H1 (cell line): ENCODE data around the gene LEMD2. TPM values are rescaled to one million over a fixed set of nuclear protein-coding genes. Genes with fewer than 3 reads are reported as not detected.
A peak's percentile ranks its signal among the peaks of the same experiment; 100 is the strongest.

ENCODE experiments used
- CTCF ChIA-PET: fragments of 300-600 bp; sonication (Branson Sonifier 250); formaldehyde crosslinking; loops from one replicate; lab custom pipeline; 2021; ENCODE audit not compliant: partially characterized antibody; lab: Charles Lee
- POLR2A ChIA-PET: fragments of 300-600 bp; sonication (Branson Sonifier 250); formaldehyde crosslinking; loops from one replicate; lab custom pipeline; 2021; ENCODE audit warnings: inconsistent platforms; ENCODE audit not compliant: partially characterized antibody; lab: Charles Lee
- DNase-seq, 2 experiments: peaks; one replicate each; pipeline versions ENCODE4 v3.0.0 to v3.0.0-alpha.2; 2010 to 2022; ENCODE audit warnings: low spot score in 2 of 2, low read depth in 1 of 2, mixed read lengths in 1 of 2
- FAIRE-seq: peaks from 2 replicates; lab custom pipeline; 2011; peaks lifted over from hg19 to GRCh38; lab: Jason Lieb, UNC
- H2AFZ ChIP-seq: 2 replicates; pipeline ENCODE4 v1.8.1; 2012; ENCODE audit warnings: low read length, inconsistent platforms
- H2AK5ac ChIP-seq: 2 replicates; pipeline ENCODE4 v1.6.1; 2013; ENCODE audit warnings: low read depth, low read length
- H2BK120ac ChIP-seq: replicated peaks from 2 replicates; pipeline ENCODE3; 2013; ENCODE audit warnings: low read depth, low read length, inconsistent platforms
- H2BK12ac ChIP-seq: 2 replicates; pipeline ENCODE4 v1.6.1; 2013; ENCODE audit warnings: low read depth, low read length
- H2BK15ac ChIP-seq: 2 replicates; pipeline ENCODE4 v1.6.1; 2013; ENCODE audit warnings: low read length
- H2BK20ac ChIP-seq: 2 replicates; pipeline ENCODE4 v1.6.1; 2013; ENCODE audit warnings: low read length
- H2BK5ac ChIP-seq: 2 replicates; pipeline ENCODE4 v1.6.1; 2013; ENCODE audit warnings: low read depth, low read length
- H3K14ac ChIP-seq: 2 replicates; pipeline ENCODE4 v1.6.1; 2013; ENCODE audit warnings: inconsistent platforms; ENCODE audit not compliant: insufficient read length
- H3K18ac ChIP-seq: 2 replicates; pipeline ENCODE4 v1.6.1; 2013; ENCODE audit warnings: low read length; ENCODE audit errors: extremely low read depth
- H3K23ac ChIP-seq: 2 replicates; pipeline ENCODE4 v1.6.1; 2013; ENCODE audit warnings: inconsistent platforms; ENCODE audit not compliant: insufficient read length
- H3K23me2 ChIP-seq: 2 replicates; pipeline ENCODE4 v1.6.1; 2013; ENCODE audit warnings: low read depth, low read length
- H3K27ac ChIP-seq: 2 replicates; pipeline ENCODE4 v1.6.1; 2011; ENCODE audit warnings: low read depth, low read length, inconsistent platforms
- H3K27me3 ChIP-seq, 4 experiments: replicated peaks in 1 of 4; 1 replicate in 1 of 4; 2 replicates in 3 of 4; pipeline versions ENCODE4 v1.6.1 to v1.8.1; 2011 to 2013; ENCODE audit warnings: low read length in 3 of 4, mild to moderate bottlenecking in 3 of 4, inconsistent platforms in 2 of 4, mixed read lengths in 2 of 4, moderate library complexity in 1 of 4; ENCODE audit not compliant: control insufficient read depth in 3 of 4, insufficient read depth in 3 of 4; ENCODE audit errors: extremely low read depth in 1 of 4
- H3K36me3 ChIP-seq, 4 experiments: 2 replicates each; pipeline versions ENCODE4 v1.6.1 to v1.8.1; 2011 to 2013; ENCODE audit warnings: mild to moderate bottlenecking in 4 of 4, low read length in 3 of 4, moderate library complexity in 2 of 4, control low read depth in 1 of 4, inconsistent platforms in 1 of 4; ENCODE audit not compliant: insufficient read depth in 4 of 4, control insufficient read depth in 2 of 4
- H3K4ac ChIP-seq: replicated peaks from 2 replicates; pipeline ENCODE3; 2013; ENCODE audit warnings: low read length, low read depth, mixed read lengths, inconsistent platforms; ENCODE audit not compliant: insufficient read length
- H3K4me1 ChIP-seq, 4 experiments: replicated peaks in 1 of 4; 1 replicate in 1 of 4; 2 replicates in 3 of 4; pipeline versions ENCODE4 v1.6.1 to v1.8.1; 2011 to 2013; ENCODE audit warnings: low read length in 3 of 4, inconsistent platforms in 2 of 4, mixed read lengths in 1 of 4; ENCODE audit not compliant: insufficient read depth in 4 of 4, control insufficient read depth in 3 of 4
- H3K4me2 ChIP-seq, 2 experiments: 2 replicates each; pipeline versions ENCODE4 v1.6.1 to v1.8.1; 2011 to 2013; ENCODE audit warnings: low read depth in 2 of 2, low read length in 2 of 2, control low read depth in 1 of 2, inconsistent platforms in 1 of 2, mild to moderate bottlenecking in 1 of 2; ENCODE audit not compliant: insufficient read depth in 1 of 2
- H3K4me3 ChIP-seq, 4 experiments: fragments of 200-600, 300-600 bp in 1 of 4; sonication (generic), shearing (Covaris generic), sonication (Bioruptor Twin) in 1 of 4; 2 replicates each; pipeline versions ENCODE4 v1.5.1 to v1.8.1; 2011 to 2016; ENCODE audit warnings: low read length in 4 of 4, low read depth in 3 of 4, control low read depth in 2 of 4, inconsistent platforms in 2 of 4, mild to moderate bottlenecking in 2 of 4, mixed read lengths in 1 of 4, moderate library complexity in 1 of 4; ENCODE audit not compliant: insufficient read depth in 2 of 4; ENCODE audit errors: extremely low read depth in 1 of 4
- H3K56ac ChIP-seq: replicated peaks from 2 replicates; pipeline ENCODE3; 2013; ENCODE audit warnings: low read depth, mild to moderate bottlenecking, mixed read lengths, low read length, inconsistent platforms; ENCODE audit not compliant: insufficient read length
- H3K79me1 ChIP-seq: 2 replicates; pipeline ENCODE4 v1.6.1; 2013; ENCODE audit warnings: low read depth, low read length, control low read depth
- H3K79me2 ChIP-seq, 2 experiments: 2 replicates each; pipeline versions ENCODE4 v1.6.1 to v1.8.1; 2012 to 2013; ENCODE audit warnings: low read length in 2 of 2, mild to moderate bottlenecking in 2 of 2, inconsistent platforms in 1 of 2; ENCODE audit not compliant: insufficient read depth in 2 of 2, control insufficient read depth in 1 of 2
- H3K9ac ChIP-seq, 4 experiments: replicated peaks in 1 of 4; 1 replicate in 1 of 4; 2 replicates in 3 of 4; pipeline versions ENCODE4 v1.6.1 to v1.8.1; 2011 to 2013; ENCODE audit warnings: low read depth in 3 of 4, low read length in 3 of 4, control low read depth in 2 of 4, mild to moderate bottlenecking in 2 of 4, moderate library complexity in 2 of 4, inconsistent platforms in 1 of 4; ENCODE audit errors: extremely low read depth in 1 of 4
- H3K9me3 ChIP-seq, 2 experiments: 2 replicates each; pipeline versions ENCODE4 v1.6.1 to v1.8.1; 2012 to 2013; ENCODE audit warnings: mild to moderate bottlenecking in 2 of 2, moderate library complexity in 2 of 2, control low read depth in 1 of 2, inconsistent platforms in 1 of 2, low read depth in 1 of 2, low read length in 1 of 2, mixed read lengths in 1 of 2; ENCODE audit not compliant: insufficient read depth in 2 of 2
- H4K20me1 ChIP-seq, 2 experiments: replicated peaks in 1 of 2; 2 replicates each; pipeline versions ENCODE3 to v1.8.1; 2011 to 2013; ENCODE audit warnings: inconsistent platforms in 2 of 2, low read length in 2 of 2, mild to moderate bottlenecking in 1 of 2; ENCODE audit not compliant: insufficient read depth in 2 of 2, control insufficient read depth in 1 of 2
- H4K5ac ChIP-seq: 2 replicates; pipeline ENCODE4 v1.6.1; 2013; ENCODE audit warnings: low read length, low read depth, mixed read lengths, inconsistent platforms; ENCODE audit not compliant: insufficient read length
- H4K8ac ChIP-seq: 2 replicates; pipeline ENCODE4 v1.8.0; 2013; ENCODE audit warnings: mild to moderate bottlenecking, moderate library complexity, low read length, inconsistent platforms; ENCODE audit not compliant: insufficient read depth; ENCODE audit errors: extremely low read depth
- H4K91ac ChIP-seq: replicated peaks from 2 replicates; pipeline ENCODE3; 2013; ENCODE audit warnings: low read length, mixed read lengths, inconsistent platforms; ENCODE audit not compliant: insufficient read length
- CBX5 ChIP-seq: fragments of 300-800, 300-1000 bp; sonication (generic); IDR thresholded peaks from 2 replicates; pipeline ENCODE4 v1.7.1; 2016; ENCODE audit warnings: antibody characterized with exemption, low read length, low read depth
- CREB1 ChIP-seq: IDR thresholded peaks from 2 replicates; pipeline ENCODE4 v1.6.1; 2012; ENCODE audit warnings: inconsistent platforms
- GTF2F1 ChIP-seq: IDR thresholded peaks from 2 replicates; pipeline ENCODE4 v1.6.1; 2012; ENCODE audit warnings: low read depth, low read length, improper control_type of control experiment, borderline replicate concordance
- JUN ChIP-seq: IDR thresholded peaks from 2 replicates; pipeline ENCODE4 v1.6.1; 2011; ENCODE audit warnings: low read depth, mild to moderate bottlenecking, improper control_type of control experiment, low read length
- MAFK ChIP-seq: IDR thresholded peaks from 2 replicates; pipeline ENCODE4 v1.6.1; 2012; ENCODE audit warnings: low read depth, mild to moderate bottlenecking, improper control_type of control experiment, low read length
- POU5F1 ChIP-seq: IDR thresholded peaks from 2 replicates; pipeline ENCODE4 v1.6.1; 2011; ENCODE audit warnings: low read depth, mild to moderate bottlenecking, low read length, moderate library complexity
- RBBP5 ChIP-seq: IDR thresholded peaks from 2 replicates; pipeline ENCODE4 v1.7.1; 2012; ENCODE audit warnings: low read depth, mild to moderate bottlenecking, inconsistent platforms, low read length, moderate library complexity, borderline replicate concordance
- SIN3A ChIP-seq, 2 experiments: IDR thresholded peaks in 1 of 2; conservative IDR thresholded peaks in 1 of 2; 2 replicates each; pipeline ENCODE4 v1.6.1; 2011 to 2012; ENCODE audit warnings: low read length in 2 of 2, improper control_type of control experiment in 1 of 2, low read depth in 1 of 2, mild to moderate bottlenecking in 1 of 2
- TAF1 ChIP-seq: IDR thresholded peaks from 2 replicates; pipeline ENCODE4 v1.6.1; 2011; ENCODE audit warnings: mild to moderate bottlenecking, low read depth, low read length
- WGBS, 2 experiments: shearing (Covaris generic) in 1 of 2; methylation state at CpG; one replicate each; pipeline versions ENCODE4 v1.1.6 to v1.1.7; 2013 to 2015; ENCODE audit warnings: low lambda C conversion rate in 2 of 2, mixed read lengths in 2 of 2, inconsistent platforms in 1 of 2, low coverage in 1 of 2, missing lambda C conversion rate in 1 of 2; ENCODE audit not compliant: insufficient replicate concordance in 2 of 2, insufficient coverage in 1 of 2, insufficient read length in 1 of 2; ENCODE audit errors: extremely low coverage in 1 of 2, missing lambda C conversion rate in 1 of 2; 5-methylcytosine and 5-hydroxymethylcytosine counted together
- polyA plus RNA-seq, 7 experiments: library from polyadenylated mRNA; depleted of rRNA in 3 of 7; stranded (reverse) in 5 of 7; unstranded in 2 of 7; fragments of >200 nt in 5 of 7; fragments of 200-250 nt in 2 of 7; gene quantifications; 1 replicate in 5 of 7; 2 replicates in 1 of 7; 4 replicates in 1 of 7; pipeline versions ENCODE4 v1.2.1 to v1.2.3, GENCODE V29; 2011 to 2013; ENCODE audit warnings: missing spikeins in 2 of 7, mixed read lengths in 2 of 7
- total RNA-seq: library from RNA; stranded (reverse); fragmentation: NEBNext Ultra II Directional; extraction: Animal tissue kit (Norgen Biotek cat#: 25700); gene quantifications from 2 replicates; pipeline ENCODE4 v1.2.1, GENCODE V29; 2021
- TF ChIP-seq, protein P1 (sequence below): IDR thresholded peaks from 2 replicates; pipeline ENCODE4 v1.6.1; 2011; ENCODE audit warnings: low read depth, mild to moderate bottlenecking, low read length; ENCODE audit not compliant: insufficient read depth

The LEMD2 gene
- total and polyA plus RNA-seq, 2 of the 8 experiments (the other 6 are each of a cell fraction or from before 2014, with no cell fraction given), result 32.7 to 57.3 TPM

DNA sequence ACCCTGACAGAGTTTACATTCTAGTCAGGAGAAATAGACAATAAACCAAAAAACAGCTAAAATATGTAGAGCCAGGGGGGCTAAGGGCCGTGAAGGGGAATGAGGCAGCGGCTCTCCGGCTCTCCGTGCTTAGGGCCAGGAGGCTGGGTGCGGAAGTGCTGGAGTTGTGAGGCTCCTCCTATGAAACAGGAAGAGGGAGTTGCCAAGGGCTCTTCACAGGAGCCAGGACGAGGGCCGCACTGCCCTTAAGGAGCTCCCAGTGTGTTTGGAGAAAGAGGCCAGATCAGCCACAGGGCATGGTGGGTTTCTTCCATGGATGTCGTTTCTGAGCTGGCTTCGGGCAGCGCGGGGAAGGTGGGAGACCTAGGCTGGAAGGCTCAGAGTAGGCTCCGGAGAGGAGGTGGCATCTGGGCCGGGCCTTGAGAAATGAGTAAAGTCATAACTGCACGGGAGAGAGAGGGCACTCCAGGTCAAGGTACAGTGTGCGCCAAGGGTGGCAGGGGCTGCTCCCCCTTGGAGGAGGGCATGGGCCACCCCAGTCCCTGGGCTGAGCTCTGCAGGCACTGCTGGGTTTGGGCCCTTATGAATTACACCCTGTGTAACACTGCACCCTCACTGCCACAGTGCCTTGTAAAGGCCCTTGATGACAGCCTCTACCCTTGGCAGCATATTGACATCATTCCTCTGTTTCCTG lies 35.7 kb upstream of the LEMD2 start:
- peak overlapping the region; percentile 60; the same call in 1 of the 2 replicates for H2BK12ac ChIP-seq
- H3K23me2 ChIP-seq, result no peaks in the 10 kb centered on the region
- no peak overlapping the region for H3K14ac ChIP-seq
- no peaks in the 10 kb centered on the region for H3K79me2 ChIP-seq
- no peaks in the 10 kb centered on the region for H3K36me3 ChIP-seq
- no peak overlapping the region for H3K9ac ChIP-seq
- peak overlapping the region; percentile 60; the same call in 1 of the 2 replicates for H2BK5ac ChIP-seq
- H4K20me1 ChIP-seq, result no peaks in the 10 kb centered on the region
- no peak overlapping the region for H4K8ac ChIP-seq
- peaks cover 0 to 24% (median 10%) of the 10 kb centered on the region in 4 experiments; a peak in 6 of 7 replicates for H3K4me1 ChIP-seq
- H2BK15ac ChIP-seq, result peak overlapping the region; percentile 40; the same call in 1 of the 2 replicates
- peaks cover 0 to 3% (median 0%) of the 10 kb centered on the region in 4 experiments; a peak in 4 of 7 replicates for H3K27me3 ChIP-seq
- ChIA-PET CTCF (interaction anchor here (1.0 to 7.4 kb wide), 20 partner anchors 10 to 331 kb away, joined by 3 to 97 read pairs (median 5); no protein-coding TSS in a partner anchor), POLR2A (interaction anchor here (1.2 to 1.5 kb wide), 2 partner anchors 32 to 36 kb away, joined by 3 read pairs; partner anchors contain the start of gene LEMD2)
- no peak overlapping the region for H2AFZ ChIP-seq
- H2BK20ac ChIP-seq, result peak overlapping the region; percentile 82
- no peak overlapping the region for H3K27ac ChIP-seq
- no peaks in the 10 kb centered on the region for H3K9me3 ChIP-seq
- FAIRE-seq (no peak), DNase-seq (no peak)
- no peak overlapping the region for H3K4me3 ChIP-seq
- WGBS, 2 experiments, result 85% methylated on average over 15 of the region's 15 CpGs; no CpG with 5 or more reads in 1 of the 2 experiments
- H3K4ac ChIP-seq, result no peak overlapping the region
- no peak overlapping the region for H3K4me2 ChIP-seq
- H4K91ac ChIP-seq, result peak overlapping the region; percentile 44
- no peak overlapping the region for H3K23ac ChIP-seq
- H3K79me1 ChIP-seq, result no peaks in the 10 kb centered on the region
- peak overlapping the region; percentile 33 for H2BK120ac ChIP-seq
- peak overlapping the region; percentile 43; the same call in 1 of the 2 replicates for H2AK5ac ChIP-seq
- peak overlapping the region; percentile 72; the same call in 1 of the 2 replicates for H3K18ac ChIP-seq
- no peak overlapping the region for H4K5ac ChIP-seq
- H3K56ac ChIP-seq, result no peak overlapping the region
- TF ChIP-seq MAFK (no peak), CBX5 (no peak), SIN3A (conservative IDR thresholded peaks at IDR 0.05 in 1 of 2, IDR thresholded peaks at IDR 0.05 in 1 of 2; ENCODE audit: low read depth in 1 of 2, low read length in 2 of 2) (no peak), TAF1 (no peak), JUN (no peak), POU5F1 (no peak), RBBP5 (no peak), CREB1 (no peak), GTF2F1 (no peak)
- TF ChIP-seq, protein P1, sequence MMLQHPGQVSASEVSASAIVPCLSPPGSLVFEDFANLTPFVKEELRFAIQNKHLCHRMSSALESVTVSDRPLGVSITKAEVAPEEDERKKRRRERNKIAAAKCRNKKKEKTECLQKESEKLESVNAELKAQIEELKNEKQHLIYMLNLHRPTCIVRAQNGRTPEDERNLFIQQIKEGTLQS, result no peak
